ENCODE results near the gene SERPINB1. TPM values are rescaled to one million over a fixed set of nuclear protein-coding genes. Genes with fewer than 3 reads are reported as not detected.
"Not testable (repeated sequence)": the region's sequence is repeated elsewhere in the genome, so short reads cannot be mapped to it uniquely, and the experiment has no call there.

SERPINB1 gene
- total and polyA plus RNA-seq, 10 of the 15 experiments (the other 5 are each of a cell fraction or from before 2014, with no cell fraction given) = 0.45 to 2.4 (median 0.83) TPM

DNA sequence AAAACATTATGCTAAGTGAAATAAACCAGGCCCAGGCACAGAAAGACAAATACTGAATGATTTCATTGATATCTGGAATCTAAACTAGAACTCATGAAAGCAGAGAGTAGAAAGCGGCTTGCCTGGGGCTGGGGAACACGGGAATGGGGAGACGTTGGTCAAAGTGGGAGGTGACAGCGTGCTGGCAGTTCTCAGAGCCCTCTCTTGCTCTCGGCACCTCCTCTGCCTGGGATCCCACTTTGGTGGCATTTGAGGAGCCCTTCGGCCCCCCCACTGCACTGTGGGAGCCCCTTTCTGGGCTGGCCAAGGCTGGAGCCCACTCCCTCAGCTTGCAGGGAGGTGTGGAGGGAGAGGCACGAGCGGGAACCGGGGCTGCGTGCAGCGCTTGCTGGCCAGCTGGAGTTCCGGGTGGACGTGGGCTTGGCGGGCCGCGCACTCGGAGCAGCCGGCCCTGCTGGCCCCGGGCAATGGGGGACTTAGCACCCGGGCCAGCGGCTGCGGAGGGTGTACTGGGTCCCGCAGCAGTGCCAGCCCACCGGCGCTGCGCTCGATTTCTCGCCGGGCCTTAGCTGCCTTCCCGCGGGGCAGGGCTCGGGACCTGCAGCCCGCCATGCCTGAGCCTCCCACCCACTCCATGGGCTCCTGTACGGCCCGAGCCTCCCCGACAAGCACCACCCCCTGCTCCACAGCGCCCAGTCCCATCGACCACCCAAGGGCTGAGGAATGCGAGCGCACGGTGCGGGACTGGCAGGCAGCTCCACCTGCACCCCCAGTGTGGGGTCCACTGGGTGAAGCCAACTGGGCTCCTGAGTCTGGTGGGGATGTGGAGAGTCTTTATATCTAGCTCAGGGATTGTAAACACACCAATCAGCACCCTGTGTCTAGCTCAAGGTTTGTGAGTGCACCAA lies 18.4 kb upstream of the SERPINB1 start:
- H2AFZ ChIP-seq (ENCODE audit: control insufficient read depth, low read depth, low read length); DNase-seq (ENCODE audit: low read depth, low spot score): not testable (repeated sequence)

DNA sequence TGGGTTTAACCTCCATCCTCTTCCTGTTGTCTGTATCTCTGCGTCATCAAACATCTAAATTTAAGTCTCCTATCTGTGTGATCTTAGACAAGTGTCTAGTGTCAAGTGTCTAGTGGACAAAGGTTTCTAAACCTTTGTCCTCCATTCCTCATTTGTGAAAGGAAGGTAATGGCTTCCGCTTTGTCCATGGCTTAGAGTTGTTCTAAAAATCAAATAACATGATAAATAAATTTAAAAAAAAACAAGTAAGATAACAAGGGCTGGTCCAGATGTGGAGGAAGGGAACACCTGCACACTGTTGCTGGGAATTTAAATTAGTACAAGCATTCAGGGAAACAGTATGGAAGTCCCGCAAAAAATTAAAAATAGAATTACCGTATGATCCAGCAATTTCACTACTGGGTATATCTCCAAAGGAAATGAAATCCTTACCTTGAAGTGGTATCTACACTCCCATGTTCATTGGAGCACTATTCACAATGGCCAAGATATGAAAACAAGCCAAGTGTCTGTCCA lies 17.6 kb upstream of the SERPINB1 start:
- SMC1A ChIA-PET (ENCODE audit: uncharacterized antibody, unreplicated experiment) = interaction anchor here (0.7 to 2.6 kb wide), 8 partner anchors 10 to 46 kb away, joined by 3 to 45 read pairs (median 7); no protein-coding TSS in a partner anchor
- BruUV-seq (replicated peaks) = no TSS peak
- Histone ChIP-seq H3K27ac (ENCODE audit: control insufficient read depth, insufficient read depth) (peak overlapping the region; percentile 98), H3K4me2 (ENCODE audit: control insufficient read depth, insufficient read depth) (peak overlapping the region; percentile 91), H3K9ac (ENCODE audit: control insufficient read depth, insufficient read depth, low read length) (peak overlapping the region; percentile 80), H3K27me3 (replicated peaks in 1 of 2; ENCODE audit: control insufficient read depth in 2 of 2, insufficient read depth in 2 of 2, low read length in 1 of 2) (no peaks in the 10 kb centered on the region), H3K4me1 (ENCODE audit: control insufficient read depth, insufficient read depth, low read length) (peaks cover 81% of the 10 kb centered on the region), H2AFZ (ENCODE audit: control insufficient read depth, low read depth, low read length) (peak overlapping the region; percentile 58), H4K20me1 (ENCODE audit: control insufficient read depth, insufficient read depth) (no peaks in the 10 kb centered on the region), H3K9me3 (replicated peaks; ENCODE audit: control insufficient read depth, insufficient read depth, low read length) (no peaks in the 10 kb centered on the region), H3K79me2 (ENCODE audit: control insufficient read depth, insufficient read depth, low read length) (no peaks in the 10 kb centered on the region), H3K4me3 (peak overlapping the region; percentile 42; the same call in 1 of the 2 replicates), H3K36me3 (ENCODE audit: control insufficient read depth in 2 of 2, insufficient read depth in 2 of 2, low read length in 1 of 2) (no peaks in the 10 kb centered on the region)
- in situ Hi-C loops (cut with MboI) = loop anchor here (5.0 kb wide), 1 partner anchor 78 kb away; no protein-coding TSS in a partner anchor
- intact Hi-C loops (cut with micrococcal nuclease; ENCODE audit: unreplicated experiment) = no loop called here
- 46% methylated on average over 4 of the region's 4 CpGs for WGBS (ENCODE audit: insufficient coverage, insufficient replicate concordance, low lambda C conversion rate, missing lambda C conversion rate)
- ATAC-seq (no peak), FAIRE-seq (no peak), DNase-seq (ENCODE audit: low read depth, low spot score) (no peak)
- RAD21 ChIA-PET (ENCODE audit: unreplicated experiment) = interaction anchor here (0.9 to 6.6 kb wide), 7 partner anchors 8 to 68 kb away, joined by 3 to 92 read pairs (median 23); no protein-coding TSS in a partner anchor
- POLR2A ChIA-PET = interaction anchor here (0.7 to 6.9 kb wide), 5 partner anchors 10 to 41 kb away, joined by 3 to 108 read pairs (median 27); no protein-coding TSS in a partner anchor
- CTCF ChIA-PET = interaction anchor here (1.0 to 6.8 kb wide), 5 partner anchors 8 to 68 kb away, joined by 3 to 55 read pairs (median 14); no protein-coding TSS in a partner anchor
- TF ChIP-seq ZNF207 (IDR thresholded peaks at IDR 0.05; ENCODE audit: borderline replicate concordance) (no peak), NFIC (IDR thresholded peaks at IDR 0.05; ENCODE audit: low read depth, low read length) (no peak), CBX3 (IDR thresholded peaks at IDR 0.05; ENCODE audit: borderline replicate concordance, low read depth) (no peak), MEF2B (IDR thresholded peaks at IDR 0.05; ENCODE audit: partially characterized antibody, poor library complexity, severe bottlenecking) (peak; percentile 38), YBX1 (IDR thresholded peaks at IDR 0.05) (no peak), CHD1 (IDR thresholded peaks at IDR 0.05; ENCODE audit: low read depth, low read length) (no peak), FOXM1 (IDR thresholded peaks at IDR 0.05; ENCODE audit: low read depth, low read length) (no peak), ZNF274 (IDR thresholded peaks at IDR 0.05; ENCODE audit: insufficient read depth, insufficient read length) (no peak), SPI1 (IDR thresholded peaks at IDR 0.05; ENCODE audit: borderline replicate concordance, insufficient read depth, low read depth, low read length) (0 out of 2 replicates have a peak, but pooled peaks have one; percentile 4)
- TF ChIP-seq, protein P1, sequence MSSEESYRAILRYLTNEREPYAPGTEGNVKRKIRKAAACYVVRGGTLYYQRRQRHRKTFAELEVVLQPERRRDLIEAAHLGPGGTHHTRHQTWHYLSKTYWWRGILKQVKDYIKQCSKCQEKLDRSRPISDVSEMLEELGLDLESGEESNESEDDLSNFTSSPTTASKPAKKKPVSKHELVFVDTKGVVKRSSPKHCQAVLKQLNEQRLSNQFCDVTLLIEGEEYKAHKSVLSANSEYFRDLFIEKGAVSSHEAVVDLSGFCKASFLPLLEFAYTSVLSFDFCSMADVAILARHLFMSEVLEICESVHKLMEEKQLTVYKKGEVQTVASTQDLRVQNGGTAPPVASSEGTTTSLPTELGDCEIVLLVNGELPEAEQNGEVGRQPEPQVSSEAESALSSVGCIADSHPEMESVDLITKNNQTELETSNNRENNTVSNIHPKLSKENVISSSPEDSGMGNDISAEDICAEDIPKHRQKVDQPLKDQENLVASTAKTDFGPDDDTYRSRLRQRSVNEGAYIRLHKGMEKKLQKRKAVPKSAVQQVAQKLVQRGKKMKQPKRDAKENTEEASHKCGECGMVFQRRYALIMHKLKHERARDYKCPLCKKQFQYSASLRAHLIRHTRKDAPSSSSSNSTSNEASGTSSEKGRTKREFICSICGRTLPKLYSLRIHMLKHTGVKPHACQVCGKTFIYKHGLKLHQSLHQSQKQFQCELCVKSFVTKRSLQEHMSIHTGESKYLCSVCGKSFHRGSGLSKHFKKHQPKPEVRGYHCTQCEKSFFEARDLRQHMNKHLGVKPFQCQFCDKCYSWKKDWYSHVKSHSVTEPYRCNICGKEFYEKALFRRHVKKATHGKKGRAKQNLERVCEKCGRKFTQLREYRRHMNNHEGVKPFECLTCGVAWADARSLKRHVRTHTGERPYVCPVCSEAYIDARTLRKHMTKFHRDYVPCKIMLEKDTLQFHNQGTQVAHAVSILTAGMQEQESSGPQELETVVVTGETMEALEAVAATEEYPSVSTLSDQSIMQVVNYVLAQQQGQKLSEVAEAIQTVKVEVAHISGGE (CRISPR knock-in tag; IDR thresholded peaks at IDR 0.05) = no peak

More for the DNA sequence above, 18.4 kb upstream of the SERPINB1 start:
- not testable (repeated sequence) for H3K9me3 ChIP-seq (replicated peaks; ENCODE audit: control insufficient read depth, insufficient read depth, low read length); ATAC-seq; BruUV-seq (replicated peaks); H3K27me3 ChIP-seq (replicated peaks in 1 of 2; ENCODE audit: control insufficient read depth in 2 of 2, insufficient read depth in 2 of 2, low read length in 1 of 2); H3K4me3 ChIP-seq; H3K9ac ChIP-seq (ENCODE audit: control insufficient read depth, insufficient read depth, low read length); H3K79me2 ChIP-seq (ENCODE audit: control insufficient read depth, insufficient read depth, low read length); H3K36me3 ChIP-seq (ENCODE audit: control insufficient read depth in 2 of 2, insufficient read depth in 2 of 2, low read length in 1 of 2); H4K20me1 ChIP-seq (ENCODE audit: control insufficient read depth, insufficient read depth); H3K4me2 ChIP-seq (ENCODE audit: control insufficient read depth, insufficient read depth); FAIRE-seq
- Histone ChIP-seq H3K4me1 (ENCODE audit: control insufficient read depth, insufficient read depth, low read length) (peaks cover 72% of the 10 kb centered on the region), H3K27ac (ENCODE audit: control insufficient read depth, insufficient read depth) (peak overlapping the region; percentile 98)
- POLR2A ChIA-PET = interaction anchor here (1.2 to 9.9 kb wide), 3 partner anchors 9 to 38 kb away, joined by 4 to 126 read pairs (median 26); no protein-coding TSS in a partner anchor
- CTCF ChIA-PET = interaction anchor here (2.1 to 3.8 kb wide), 3 partner anchors 14 to 39 kb away, joined by 9 to 20 read pairs (median 18); no protein-coding TSS in a partner anchor
- RAD21 ChIA-PET (ENCODE audit: unreplicated experiment) = interaction anchor here (1.6 to 4.6 kb wide), 4 partner anchors 18 to 39 kb away, joined by 6 to 34 read pairs (median 9); partner anchors contain the start of gene SERPINB1
- intact Hi-C loops (cut with micrococcal nuclease; ENCODE audit: unreplicated experiment) = loop anchor here (10.0 kb wide), 1 partner anchor 345 kb away; no protein-coding TSS in a partner anchor
- WGBS (ENCODE audit: insufficient coverage, insufficient replicate concordance, low lambda C conversion rate, missing lambda C conversion rate) = 92% methylated on average over 41 of the region's 42 CpGs
- SMC1A ChIA-PET (ENCODE audit: uncharacterized antibody, unreplicated experiment) = interaction anchor here (2.2 to 10.2 kb wide), 3 partner anchors 32 to 51 kb away, joined by 6 to 136 read pairs (median 69); no protein-coding TSS in a partner anchor
- in situ Hi-C loops (cut with MboI) = loop anchor here (5.0 kb wide), 1 partner anchor 77 kb away; no protein-coding TSS in a partner anchor
